K562 (cell line): ENCODE results near the gene PTGES3. TPM values are rescaled to one million over a fixed set of nuclear protein-coding genes. Genes with fewer than 3 reads are reported as not detected.

Experiments used
- GTF2E2 ChIP-seq: fragments of 200-800 bp; sonication (Bioruptor generic); IDR thresholded peaks from 2 replicates; pipeline ENCODE4 v1.6.1; 2016; ENCODE audit warnings: missing genetic modification characterization, missing compliant biosample characterization
- HMG20A ChIP-seq: fragments of 450-650 bp; formaldehyde crosslinking; conservative IDR thresholded peaks from 2 replicates; pipeline ENCODE4 v1.4.0; 2020; ENCODE audit warnings: mild to moderate bottlenecking, mixed read lengths
- HNRNPL ChIP-seq: fragments of 200-400 bp; formaldehyde crosslinking; IDR thresholded peaks from 2 replicates; pipeline ENCODE4 v1.6.1; 2017; ENCODE audit warnings: low read depth, mild to moderate bottlenecking, low read length
- TAF1 ChIP-seq: IDR thresholded peaks from 2 replicates; pipeline ENCODE4 v1.6.1; 2011; ENCODE audit warnings: mild to moderate bottlenecking, low read length, moderate library complexity; ENCODE audit not compliant: insufficient read depth, control insufficient read depth, severe bottlenecking; ENCODE audit errors: extremely low read depth
- TCF7 ChIP-seq: sonication (generic); IDR thresholded peaks from 2 replicates; pipeline ENCODE4 v1.6.1; 2016; ENCODE audit warnings: antibody characterized with exemption, borderline replicate concordance
- TEAD4 ChIP-seq, 2 experiments: sonication (generic) in 1 of 2; formaldehyde crosslinking in 1 of 2; IDR thresholded peaks; 2 replicates each; pipeline versions ENCODE4 v1.6.1 to v1.8.0; 2012 to 2022; ENCODE audit warnings: borderline replicate concordance in 1 of 2, inconsistent platforms in 1 of 2, low read length in 1 of 2, mild to moderate bottlenecking in 1 of 2, missing genetic modification reagents in 1 of 2
- THRAP3 ChIP-seq: fragments of 450-650 bp; IDR thresholded peaks from 2 replicates; pipeline ENCODE4 v1.6.1; 2016; ENCODE audit warnings: mild to moderate bottlenecking, inconsistent platforms, borderline replicate concordance
- ZFP30 ChIP-seq: fragments of 250-450 bp; sonication (Bioruptor Pico); IDR thresholded peaks from 2 replicates; pipeline ENCODE4 v1.8.0; 2022; ENCODE audit warnings: moderate library complexity, mild to moderate bottlenecking, inconsistent platforms, borderline replicate concordance
- ZFP36 ChIP-seq: fragments of 150-350 bp; IDR thresholded peaks from 2 replicates; pipeline ENCODE4 v1.6.1; 2018; ENCODE audit warnings: low read length, low read depth; ENCODE audit not compliant: partially characterized antibody
- ZFPM2 ChIP-seq: fragments of 250-450 bp; sonication (Bioruptor Pico); IDR thresholded peaks from 2 replicates; pipeline ENCODE4 v1.5.1; 2022; ENCODE audit warnings: mild to moderate bottlenecking
- ZFX ChIP-seq: sonication (generic); formaldehyde crosslinking; IDR thresholded peaks from 2 replicates; pipeline ENCODE4 v1.8.0; 2022; ENCODE audit warnings: mild to moderate bottlenecking, missing genetic modification reagents, moderate library complexity
- ZNF174 ChIP-seq: fragments of 250-450 bp; sonication (Bioruptor Pico); IDR thresholded peaks from 2 replicates; pipeline ENCODE4 v1.4.0; 2020; ENCODE audit warnings: mild to moderate bottlenecking
- ZNF24 ChIP-seq: fragments of 450-650 bp; IDR thresholded peaks from 2 replicates; pipeline ENCODE4 v1.6.1; 2016
- ZNF263 ChIP-seq: sonication (generic); formaldehyde crosslinking; IDR thresholded peaks from 2 replicates; pipeline ENCODE4 v1.8.0; 2022; ENCODE audit warnings: mild to moderate bottlenecking, missing genetic modification reagents, borderline replicate concordance
- ZNF584 ChIP-seq: fragments of 200-800 bp; sonication (Bioruptor generic); IDR thresholded peaks from 2 replicates; pipeline ENCODE4 v1.6.1; 2016; ENCODE audit warnings: low read depth, mild to moderate bottlenecking, missing genetic modification characterization, missing compliant biosample characterization
- ZSCAN32 ChIP-seq: fragments of 450-650 bp; formaldehyde crosslinking; IDR thresholded peaks from 2 replicates; pipeline ENCODE4 v1.4.0; 2020; ENCODE audit warnings: mild to moderate bottlenecking, moderate library complexity
- polyA plus RNA-seq, 8 experiments: library from polyadenylated mRNA; depleted of rRNA in 4 of 8; stranded (reverse) in 5 of 8; unstranded in 3 of 8; fragments of >200 nt; fragmentation: Nextera tagmentation in 2 of 8; fragmentation: Illumina TruSeq in 1 of 8; extraction: Ambion mirVana in 2 of 8; extraction: Trizol in 1 of 8; gene quantifications; 2 replicates each; pipeline versions ENCODE4 v1.2.1 to v1.2.3, GENCODE V29; 2011 to 2014; ENCODE audit warnings: inconsistent platforms in 1 of 8, missing spikeins in 1 of 8
- total RNA-seq, 7 experiments: library from RNA; depleted of rRNA in 6 of 7; stranded (reverse); fragments of >200 nt in 6 of 7; fragmentation: Illumina TruSeq in 2 of 7; extraction: Trizol in 2 of 7; gene quantifications; 2 replicates each; pipeline versions ENCODE4 v1.2.1 to v1.2.3, GENCODE V29; 2011 to 2021; ENCODE audit warnings: low replicate concordance in 1 of 7
- TF ChIP-seq, protein P1 (sequence below), 2 experiments: fragments of 450-650 bp in 1 of 2; sonication (generic) in 1 of 2; formaldehyde crosslinking in 1 of 2; IDR thresholded peaks; 2 replicates each; pipeline versions ENCODE4 v1.7.1 to v1.9.0; 2016 to 2022; ENCODE audit warnings: inconsistent platforms in 1 of 2, mild to moderate bottlenecking in 1 of 2, missing genetic modification reagents in 1 of 2
- TF ChIP-seq, protein P2 (sequence below): fragments of 250-450 bp; sonication (Bioruptor Pico); IDR thresholded peaks from 2 replicates; pipeline ENCODE4 v1.8.0; 2022; ENCODE audit warnings: moderate library complexity, mild to moderate bottlenecking, inconsistent platforms

PTGES3 gene
- total and polyA plus RNA-seq, 9 of the 15 experiments (the other 6 are each of a cell fraction or from before 2014, with no cell fraction given), result 163 to 501 (median 213) TPM

DNA sequence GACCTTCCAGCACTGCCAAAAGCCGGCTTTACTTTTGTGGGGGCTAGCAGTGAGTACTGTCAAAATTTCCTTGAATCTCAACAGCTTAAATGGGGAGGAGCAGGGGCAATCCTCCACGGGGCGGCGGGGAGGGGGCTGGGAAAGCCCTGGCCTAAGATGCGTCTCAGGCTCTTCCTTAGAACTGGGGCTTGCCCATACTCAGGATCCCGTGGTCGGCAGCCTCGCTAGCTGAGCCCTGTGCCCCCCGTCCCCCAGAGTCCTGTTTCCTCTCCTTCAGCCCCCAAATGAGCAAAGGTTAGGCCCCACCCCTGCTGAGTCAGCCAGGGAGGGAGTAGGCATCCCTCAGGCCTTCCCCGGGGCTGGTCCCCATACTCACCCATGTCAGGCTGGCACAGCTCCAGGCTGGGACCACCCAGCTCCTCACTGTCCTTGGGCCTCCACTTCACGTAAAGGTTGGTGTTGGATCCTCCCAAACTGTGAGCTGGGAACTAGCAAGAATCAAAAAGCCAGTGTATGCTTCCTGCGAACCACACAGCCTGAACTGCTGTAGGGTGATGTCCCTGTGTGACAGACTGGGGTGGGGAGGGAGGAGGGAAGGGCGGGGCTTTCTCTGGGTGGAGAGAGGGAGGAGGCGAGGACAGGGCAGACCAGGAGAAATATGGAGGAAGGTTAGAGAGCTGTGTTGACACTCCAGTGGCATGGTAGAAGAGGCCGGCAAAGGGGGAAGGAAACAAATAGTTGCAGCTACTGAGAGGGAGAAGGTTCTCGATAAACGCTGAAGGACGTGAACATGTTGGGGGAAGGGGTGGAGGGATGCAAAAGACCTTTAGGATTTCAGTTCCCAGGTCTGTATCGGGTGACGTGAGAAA, 52.0 kb downstream of the PTGES3 start (continued):
- TF ChIP-seq, protein P1, sequence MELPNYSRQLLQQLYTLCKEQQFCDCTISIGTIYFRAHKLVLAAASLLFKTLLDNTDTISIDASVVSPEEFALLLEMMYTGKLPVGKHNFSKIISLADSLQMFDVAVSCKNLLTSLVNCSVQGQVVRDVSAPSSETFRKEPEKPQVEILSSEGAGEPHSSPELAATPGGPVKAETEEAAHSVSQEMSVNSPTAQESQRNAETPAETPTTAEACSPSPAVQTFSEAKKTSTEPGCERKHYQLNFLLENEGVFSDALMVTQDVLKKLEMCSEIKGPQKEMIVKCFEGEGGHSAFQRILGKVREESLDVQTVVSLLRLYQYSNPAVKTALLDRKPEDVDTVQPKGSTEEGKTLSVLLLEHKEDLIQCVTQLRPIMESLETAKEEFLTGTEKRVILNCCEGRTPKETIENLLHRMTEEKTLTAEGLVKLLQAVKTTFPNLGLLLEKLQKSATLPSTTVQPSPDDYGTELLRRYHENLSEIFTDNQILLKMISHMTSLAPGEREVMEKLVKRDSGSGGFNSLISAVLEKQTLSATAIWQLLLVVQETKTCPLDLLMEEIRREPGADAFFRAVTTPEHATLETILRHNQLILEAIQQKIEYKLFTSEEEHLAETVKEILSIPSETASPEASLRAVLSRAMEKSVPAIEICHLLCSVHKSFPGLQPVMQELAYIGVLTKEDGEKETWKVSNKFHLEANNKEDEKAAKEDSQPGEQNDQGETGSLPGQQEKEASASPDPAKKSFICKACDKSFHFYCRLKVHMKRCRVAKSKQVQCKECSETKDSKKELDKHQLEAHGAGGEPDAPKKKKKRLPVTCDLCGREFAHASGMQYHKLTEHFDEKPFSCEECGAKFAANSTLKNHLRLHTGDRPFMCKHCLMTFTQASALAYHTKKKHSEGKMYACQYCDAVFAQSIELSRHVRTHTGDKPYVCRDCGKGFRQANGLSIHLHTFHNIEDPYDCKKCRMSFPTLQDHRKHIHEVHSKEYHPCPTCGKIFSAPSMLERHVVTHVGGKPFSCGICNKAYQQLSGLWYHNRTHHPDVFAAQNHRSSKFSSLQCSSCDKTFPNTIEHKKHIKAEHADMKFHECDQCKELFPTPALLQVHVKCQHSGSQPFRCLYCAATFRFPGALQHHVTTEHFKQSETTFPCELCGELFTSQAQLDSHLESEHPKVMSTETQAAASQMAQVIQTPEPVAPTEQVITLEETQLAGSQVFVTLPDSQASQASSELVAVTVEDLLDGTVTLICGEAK (IDR thresholded peaks at IDR 0.05), result 0 out of 2 replicates have a peak, but pooled peaks have one; percentile 39
- TF ChIP-seq, protein P1 (CRISPR knock-in tag; IDR thresholded peaks at IDR 0.05), result no peak
- TF ChIP-seq ZNF24 (no peak), ZNF174 (CRISPR knock-in tag) (no peak), TCF7 (no peak), ZFP36 (no peak), ZNF584 (CRISPR knock-in tag) (no peak), ZSCAN32 (no peak), HNRNPL (no peak), TEAD4 (IDR thresholded peaks at IDR 0.05; ENCODE audit: low read length) (no peak), TEAD4 (CRISPR knock-in tag; IDR thresholded peaks at IDR 0.05; ENCODE audit: borderline replicate concordance) (no peak), HMG20A (CRISPR knock-in tag) (peak; percentile 56; the same call in 1 of the 2 replicates), ZFPM2 (CRISPR knock-in tag) (no peak), ZFP30 (CRISPR knock-in tag) (0 out of 2 replicates have a peak, but pooled peaks have one; percentile 38), GTF2E2 (no peak), THRAP3 (no peak), TAF1 (peak; percentile 9), ZFX (CRISPR knock-in tag) (peak; percentile 70), ZNF263 (CRISPR knock-in tag) (peak; percentile 22; the same call in 1 of the 2 replicates)
- TF ChIP-seq, protein P2, sequence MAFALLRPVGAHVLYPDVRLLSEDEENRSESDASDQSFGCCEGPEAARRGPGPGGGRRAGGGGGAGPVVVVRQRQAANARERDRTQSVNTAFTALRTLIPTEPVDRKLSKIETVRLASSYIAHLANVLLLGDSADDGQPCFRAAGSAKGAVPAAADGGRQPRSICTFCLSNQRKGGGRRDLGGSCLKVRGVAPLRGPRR, result no peak
